Renal pelvis (tissue), 12 donors: ENCODE data around the gene IGFBPL1. TPM values are rescaled to one million over a fixed set of nuclear protein-coding genes. Genes with fewer than 3 reads are reported as not detected.
"Not testable (repeated sequence)": the region's sequence is repeated elsewhere in the genome, so short reads cannot be mapped to it uniquely, and the experiment has no call there.

ENCODE experiments used
- DNase-seq: peaks from one replicate; pipeline ENCODE4 v3.0.0-alpha.2; 2013
- long read RNA-seq, 16 experiments: transcript quantifications; one replicate each; lab custom pipeline, GENCODE V29; 2026
- polyA plus RNA-seq, 3 donors: library from polyadenylated mRNA; unstranded; fragments of 120-200 nt; gene quantifications; one replicate each; pipeline ENCODE4 v1.2.1, GENCODE V29; 2013; ENCODE audit not compliant: insufficient read length in 3 of 3

Gene IGFBPL1
- polyA plus RNA-seq = 1 to 10 TPM; 1.4 to 1.7 (median 1.5) TPM
- long read RNA-seq, donor 1, partial matches to known transcripts = 0 of 1 reads
- long read RNA-seq, donor 1, other reads (novel, unspliced or antisense) = 0 of 1 reads
- long read RNA-seq, donor 2, partial matches to known transcripts = 0 of 2 reads
- long read RNA-seq, donor 2, other reads (novel, unspliced or antisense) = 0 of 2 reads
- long read RNA-seq, donor 3 = 0 reads
- long read RNA-seq, donor 4, partial matches to known transcripts = 0 of 1 reads
- long read RNA-seq, donor 4, other reads (novel, unspliced or antisense) = 0 of 1 reads
- long read RNA-seq, donor 5 = 0 reads
- long read RNA-seq, donor 6, partial matches to known transcripts = 0 of 1 reads
- long read RNA-seq, donor 6, other reads (novel, unspliced or antisense) = 0 of 1 reads
- long read RNA-seq, donor 7, partial matches to known transcripts = 0 of 1 reads
- long read RNA-seq, donor 7, other reads (novel, unspliced or antisense) = 0 of 1 reads
- long read RNA-seq, donor 8 = 0 reads
- long read RNA-seq, donor 9 = 0 reads
- long read RNA-seq, donor 10 = 0 reads
- long read RNA-seq, donor 11, partial matches to known transcripts = 0 of 2 reads
- long read RNA-seq, donor 11, other reads (novel, unspliced or antisense) = 0 of 2 reads
- long read RNA-seq, donor 12, partial matches to known transcripts = 0 of 1 reads
- long read RNA-seq, donor 12, other reads (novel, unspliced or antisense) = 0 of 1 reads
- long read RNA-seq, donor 13, partial matches to known transcripts = 0 of 1 reads
- long read RNA-seq, donor 13, other reads (novel, unspliced or antisense) = 0 of 1 reads
- long read RNA-seq, donor 14 = 0 reads
- long read RNA-seq, donor 15, partial matches to known transcripts = 0 of 3 reads
- long read RNA-seq, donor 15, other reads (novel, unspliced or antisense) = 0 of 3 reads
- long read RNA-seq, donor 16, partial matches to known transcripts = 0 of 3 reads
- long read RNA-seq, donor 16, other reads (novel, unspliced or antisense) = 0 of 3 reads

GRCh38 chr9:38423973-38424843, at the start of gene IGFBPL1:
TSS of gene IGFBPL1 (minus strand) at chr9:38424454. CDS start at chr9:38424424, 30 bp downstream.
- no peak for DNase-seq

GRCh38 chr9:38472583-38473249, 48.5 kb upstream of the IGFBPL1 start:
- not testable (repeated sequence) for DNase-seq

GRCh38 chr9:38467404-38467803, 43.1 kb upstream of the IGFBPL1 start:
- no peak for DNase-seq

GRCh38 chr9:38453835-38454234, 29.6 kb upstream of the IGFBPL1 start:
- no peak for DNase-seq

- no peak for DNase-seq
Observed at GRCh38 chr9:38451162-38451561, 26.9 kb upstream of the IGFBPL1 start.

- no peak for DNase-seq
Observed at GRCh38 chr9:38447703-38448102, 23.4 kb upstream of the IGFBPL1 start.

GRCh38 chr9:38445154-38446043, 21.1 kb upstream of the IGFBPL1 start:
- no peak for DNase-seq

GRCh38 chr9:38443597-38443996, 19.3 kb upstream of the IGFBPL1 start:
- DNase-seq = no peak

GRCh38 chr9:38443181-38443580, 18.9 kb upstream of the IGFBPL1 start:
- DNase-seq = no peak

- no peak for DNase-seq
Observed at GRCh38 chr9:38442473-38443096, 18.3 kb upstream of the IGFBPL1 start.

GRCh38 chr9:38441347-38442085, 17.3 kb upstream of the IGFBPL1 start:
- no peak for DNase-seq

- DNase-seq = no peak
Observed at GRCh38 chr9:38440516-38440915, 16.3 kb upstream of the IGFBPL1 start.

GRCh38 chr9:38439916-38440301, 15.7 kb upstream of the IGFBPL1 start:
- no peak for DNase-seq

- DNase-seq = no peak
Observed at GRCh38 chr9:38439291-38439915, 15.1 kb upstream of the IGFBPL1 start.

- DNase-seq = no peak
Observed at GRCh38 chr9:38437193-38437823, 13.1 kb upstream of the IGFBPL1 start.

- DNase-seq = no peak
Observed at GRCh38 chr9:38436708-38437107, 12.5 kb upstream of the IGFBPL1 start.

- DNase-seq = no peak
Observed at GRCh38 chr9:38435521-38435920, 11.3 kb upstream of the IGFBPL1 start.

GRCh38 chr9:38434853-38435252, 10.6 kb upstream of the IGFBPL1 start:
- no peak for DNase-seq
